Fibroblast of the aortic adventitia (primary cell): ENCODE data around the gene FAM72C. TPM values are rescaled to one million over a fixed set of nuclear protein-coding genes. Genes with fewer than 3 reads are reported as not detected.
A peak's percentile ranks its signal among the peaks of the same experiment; 100 is the strongest.
"Not testable (repeated sequence)": the region's sequence is repeated elsewhere in the genome, so short reads cannot be mapped to it uniquely, and the experiment has no call there.

Experiments
- DNase-seq: peaks from one replicate; pipeline ENCODE4 v3.0.0-alpha.2; 2010; ENCODE audit warnings: low read depth
- H3K4me3 ChIP-seq: 2 replicates; pipeline ENCODE4 v1.5.1; 2011; ENCODE audit warnings: low read depth, mild to moderate bottlenecking, control low read depth, low read length, moderate library complexity
- total RNA-seq: library from RNA; depleted of rRNA; stranded (reverse); fragments of >200 nt; gene quantifications from 2 replicates; pipeline ENCODE4 v1.2.3, GENCODE V29; 2012; ENCODE audit warnings: low replicate concordance

The FAM72C gene
- total RNA-seq: 0.45 TPM in 1 of 2 replicates, not detected in the other

DNA sequence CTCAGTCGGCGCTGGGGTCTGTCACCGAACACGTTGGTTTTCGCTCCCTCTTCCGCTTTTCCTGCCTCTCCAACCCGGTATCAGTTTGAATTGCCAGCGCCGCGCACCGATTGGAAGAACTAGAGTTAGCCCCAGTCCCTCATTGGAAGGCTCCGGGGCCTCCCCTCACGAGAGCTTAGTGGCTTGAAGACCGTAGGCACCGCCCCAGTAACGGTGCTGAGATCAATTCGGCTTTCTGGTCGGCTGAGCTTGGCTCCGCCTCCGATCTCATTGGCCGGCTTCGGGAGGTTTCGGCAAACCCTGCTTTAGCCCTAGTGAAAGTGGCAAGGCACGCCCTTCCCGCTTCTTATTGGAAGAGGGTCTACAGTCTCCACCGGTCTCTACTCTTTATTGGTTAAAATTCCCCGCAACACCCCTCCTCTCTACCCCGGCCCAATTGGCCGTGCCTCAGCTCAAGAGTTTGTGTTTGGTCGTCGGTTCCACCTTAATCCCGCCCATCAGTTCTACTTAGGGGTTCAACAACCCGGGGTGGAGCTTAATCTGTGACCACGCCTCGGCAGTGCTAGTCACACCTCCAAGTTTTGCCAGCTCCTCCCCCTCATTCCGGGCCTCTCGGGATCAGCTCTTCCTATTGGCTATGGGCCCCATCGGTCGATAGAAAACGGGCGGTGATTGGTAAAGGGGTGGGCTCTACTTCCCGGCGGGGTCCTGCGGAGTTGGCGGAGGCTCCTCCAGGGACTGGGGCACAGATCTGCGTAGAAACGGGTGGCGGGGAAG, at the start of gene FAM72C:
TSS of gene FAM72C (minus strand) at position 63 of the 777 bp plus-strand sequence. CDS start 845 bp downstream, outside the sequence.
- DNase-seq, H3K4me3 ChIP-seq: not testable (repeated sequence)

- H3K4me3 ChIP-seq, DNase-seq: not testable (repeated sequence)
These were observed 48.4 kb upstream of the FAM72C start for GRCh38 chr1:144020001-144020738.

DNA sequence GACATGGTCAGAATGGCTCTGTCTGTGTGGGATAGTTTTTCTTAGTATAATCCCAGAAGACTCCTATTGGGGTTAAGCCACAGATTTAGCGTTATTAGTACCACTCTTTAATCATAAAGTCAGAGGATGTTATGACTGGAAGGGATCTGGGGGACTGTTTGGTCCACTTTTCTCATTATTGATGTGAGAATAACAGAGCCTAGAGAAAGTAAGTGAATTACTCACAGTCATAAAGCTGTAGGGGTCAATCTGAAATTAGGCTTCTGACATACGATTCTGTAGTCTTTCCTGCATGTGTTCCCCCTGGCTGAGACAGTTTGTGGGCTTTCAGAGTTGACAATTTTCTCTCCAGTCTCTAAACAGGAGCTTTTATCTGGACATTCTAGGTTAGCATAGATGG, 47.3 kb upstream of the FAM72C start:
- not testable (repeated sequence) for H3K4me3 ChIP-seq, DNase-seq

GRCh38 chr1:144015180-144015966, 43.6 kb upstream of the FAM72C start:
- DNase-seq: peak; percentile 3
- H3K4me3 ChIP-seq: not testable (repeated sequence)

DNA sequence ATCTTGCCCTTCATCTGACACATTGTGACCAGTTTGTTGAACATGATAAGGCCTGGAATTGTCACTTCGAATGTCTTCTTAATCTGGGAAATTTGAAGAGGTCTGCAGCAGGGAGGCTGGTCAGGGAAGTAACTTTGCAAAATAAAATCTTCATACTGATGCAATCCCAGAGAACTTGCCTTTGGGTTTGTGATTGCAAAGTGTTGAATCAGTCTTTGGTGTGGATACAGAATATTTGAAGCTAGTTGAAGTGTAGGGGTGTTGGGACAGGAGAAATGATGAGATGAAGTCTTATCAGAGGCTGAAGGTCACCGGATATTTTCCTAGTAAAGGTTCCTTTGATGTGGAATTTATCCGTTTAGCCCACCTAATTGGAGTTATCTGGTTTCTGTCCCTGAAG, 42.7 kb upstream of the FAM72C start:
- not testable (repeated sequence) for H3K4me3 ChIP-seq, DNase-seq

DNA sequence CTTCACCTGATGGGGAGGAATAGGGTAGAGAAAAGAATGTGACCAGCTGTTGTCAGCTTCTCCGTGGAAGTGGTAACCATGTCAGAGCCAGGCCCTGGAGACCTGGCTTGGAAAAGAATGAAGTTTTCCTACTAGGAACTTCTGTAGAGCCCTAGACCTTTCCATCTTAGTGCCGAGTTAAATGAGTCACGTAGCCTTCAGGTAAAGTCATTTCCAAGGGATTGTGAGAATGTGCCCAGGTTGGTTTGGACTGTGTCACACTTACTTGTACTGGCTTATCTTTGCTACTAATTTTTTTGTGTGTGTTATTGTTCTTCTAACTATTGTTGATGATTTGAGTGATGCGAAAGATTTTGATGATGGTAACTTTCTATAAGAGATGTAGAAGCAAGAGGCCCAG, 42.3 kb upstream of the FAM72C start:
- not testable (repeated sequence) for H3K4me3 ChIP-seq, DNase-seq

GRCh38 chr1:144012168-144012733, 40.5 kb upstream of the FAM72C start:
- DNase-seq, H3K4me3 ChIP-seq: not testable (repeated sequence)

DNA sequence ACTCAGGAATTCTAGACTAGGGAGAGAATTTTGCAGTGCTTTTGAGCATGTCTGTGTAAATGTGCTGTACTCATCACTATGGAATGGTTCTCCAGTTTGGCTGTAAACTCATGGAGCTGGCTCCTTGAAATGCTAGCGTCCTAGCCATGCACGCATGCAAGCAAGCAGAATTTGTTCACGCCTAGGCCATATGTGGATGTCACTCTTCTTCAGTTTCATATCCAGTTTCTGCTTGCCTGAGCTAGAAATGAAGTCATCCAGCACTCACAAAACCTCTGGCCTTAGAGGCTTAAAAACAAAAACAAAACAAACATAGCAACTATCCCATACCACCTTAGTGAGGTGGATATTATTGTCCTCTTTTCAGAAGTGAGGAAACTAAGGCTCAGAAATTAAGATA, 37.6 kb upstream of the FAM72C start:
- not testable (repeated sequence) for DNase-seq, H3K4me3 ChIP-seq

GRCh38 chr1:144004259-144004658, 32.5 kb upstream of the FAM72C start:
- H3K4me3 ChIP-seq: not testable (repeated sequence)

DNA sequence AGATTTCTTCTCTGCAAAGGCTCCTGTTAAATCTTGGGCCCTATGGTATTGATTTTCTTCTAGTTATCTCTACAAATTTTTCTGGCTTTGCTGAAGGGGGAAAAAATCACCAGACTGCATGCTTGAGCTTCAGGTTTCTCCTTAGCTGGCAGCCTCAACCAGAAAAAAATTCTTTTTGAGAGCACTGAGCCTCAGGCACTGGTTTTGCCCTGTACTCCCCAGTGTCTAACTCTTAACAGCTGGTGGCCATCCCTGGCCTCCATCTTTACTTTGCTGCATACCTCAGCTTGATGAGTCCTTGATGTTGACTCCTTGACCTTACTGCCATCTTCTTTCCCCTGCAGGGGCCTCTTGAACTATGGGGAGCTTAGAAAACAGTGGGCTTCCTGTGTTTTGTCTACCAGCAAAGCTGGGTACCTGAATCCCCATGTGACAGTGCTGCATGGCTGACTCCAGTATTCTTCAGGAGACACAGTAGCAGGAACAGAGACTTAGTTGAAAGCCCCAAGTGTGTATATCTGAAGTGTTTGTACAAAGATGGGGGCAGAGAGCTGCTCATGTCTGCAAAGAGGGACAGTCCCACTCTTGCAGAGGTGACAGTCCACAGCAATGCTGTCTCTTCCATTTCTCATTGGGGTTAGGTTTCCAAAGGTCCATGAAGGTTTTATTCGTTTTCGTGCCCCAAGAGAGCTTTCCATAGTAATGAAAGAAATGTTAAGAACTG, 31.7 kb upstream of the FAM72C start:
- not testable (repeated sequence) for H3K4me3 ChIP-seq, DNase-seq

More at GRCh38 chr1:144004259-144004658, 32.5 kb upstream of the FAM72C start:
- DNase-seq: not testable (repeated sequence)

- DNase-seq: not testable (repeated sequence)
These were observed 30.5 kb upstream of the FAM72C start for GRCh38 chr1:144002141-144002881.

GRCh38 chr1:144001077-144001476, 29.3 kb upstream of the FAM72C start:
- not testable (repeated sequence) for H3K4me3 ChIP-seq, DNase-seq

More at GRCh38 chr1:144002141-144002881, 30.5 kb upstream of the FAM72C start:
- H3K4me3 ChIP-seq: not testable (repeated sequence)

DNA sequence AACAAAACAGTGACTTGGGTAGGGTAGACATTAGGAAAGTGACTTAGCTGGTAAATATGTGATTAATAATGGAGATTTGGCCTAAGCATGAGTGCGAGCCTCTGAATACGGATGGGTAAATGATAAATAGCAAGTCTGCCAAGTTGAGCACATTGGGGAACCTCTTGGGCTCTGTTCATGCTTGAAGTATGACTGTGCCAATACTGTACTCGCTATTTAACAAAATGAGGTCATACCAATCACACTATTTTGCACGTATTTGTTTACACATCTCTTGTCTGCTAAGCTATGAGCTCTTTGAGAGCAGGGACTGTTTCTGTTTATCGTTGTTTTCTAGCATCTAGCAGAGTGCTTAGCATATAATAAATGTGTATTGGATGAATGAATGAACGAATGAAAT, 24.2 kb upstream of the FAM72C start:
- H3K4me3 ChIP-seq, DNase-seq: not testable (repeated sequence)

- not testable (repeated sequence) for H3K4me3 ChIP-seq, DNase-seq
These were observed 21.6 kb upstream of the FAM72C start for GRCh38 chr1:143993301-143993907.

GRCh38 chr1:143990699-143991098, 18.9 kb upstream of the FAM72C start:
- not testable (repeated sequence) for H3K4me3 ChIP-seq, DNase-seq

GRCh38 chr1:143989719-143990118, 17.9 kb upstream of the FAM72C start:
- H3K4me3 ChIP-seq, DNase-seq: not testable (repeated sequence)

- not testable (repeated sequence) for H3K4me3 ChIP-seq, DNase-seq
These were observed 17.6 kb upstream of the FAM72C start for GRCh38 chr1:143989427-143989712.
